GM12878 (cell line): ENCODE results near the gene PRR5L.

Experiments
- EED ChIP-seq: sonication (generic); IDR thresholded peaks from 2 replicates; pipeline ENCODE4 v1.6.1; 2016; ENCODE audit warnings: antibody characterized with exemption, low read depth
- EP300 ChIP-seq, 2 experiments: fragments of 150-350 bp in 1 of 2; IDR thresholded peaks; 2 replicates each; pipeline ENCODE4 v1.6.1; 2011 to 2012; ENCODE audit warnings: low read depth in 2 of 2, low read length in 2 of 2, borderline replicate concordance in 1 of 2, improper control_type of control experiment in 1 of 2, inconsistent platforms in 1 of 2; ENCODE audit not compliant: control insufficient read depth in 1 of 2
- RAD51 ChIP-seq: fragments of 450-650 bp; IDR thresholded peaks from 2 replicates; pipeline ENCODE4 v1.6.1; 2016; ENCODE audit warnings: moderate library complexity, mild to moderate bottlenecking, inconsistent platforms
- RFX5 ChIP-seq: IDR thresholded peaks from 2 replicates; pipeline ENCODE4 v1.6.1; 2011; ENCODE audit warnings: low read depth, low read length, improper control_type of control experiment
- USF1 ChIP-seq: IDR thresholded peaks from 2 replicates; pipeline ENCODE4 v1.6.1; 2011; ENCODE audit warnings: borderline replicate concordance, low read depth, mild to moderate bottlenecking, moderate library complexity, mixed read lengths, low read length; ENCODE audit not compliant: insufficient read depth; ENCODE audit errors: extremely low read length
- TF ChIP-seq, protein P1 (sequence below), 3 experiments: IDR thresholded peaks in 2 of 3; conservative IDR thresholded peaks in 1 of 3; 2 replicates each; pipeline ENCODE4 v1.5.1; 2011; ENCODE audit warnings: low read depth in 3 of 3, low read length in 3 of 3, mild to moderate bottlenecking in 3 of 3, control low read depth in 2 of 3, moderate library complexity in 2 of 3, inconsistent platforms in 1 of 3, mixed read lengths in 1 of 3; ENCODE audit not compliant: control insufficient read depth in 2 of 3, insufficient read depth in 1 of 3; ENCODE audit errors: extremely low read depth in 1 of 3

GRCh38 chr11:36273110-36273509, 23.0 kb upstream of the PRR5L start:
- TF ChIP-seq EP300 (IDR thresholded peaks at IDR 0.05; ENCODE audit: borderline replicate concordance in 1 of 2, control insufficient read depth in 1 of 2, low read depth in 2 of 2, low read length in 2 of 2) (no peak), USF1 (no peak), EED (no peak), RAD51 (no peak), RFX5 (no peak)
- TF ChIP-seq, protein P1, sequence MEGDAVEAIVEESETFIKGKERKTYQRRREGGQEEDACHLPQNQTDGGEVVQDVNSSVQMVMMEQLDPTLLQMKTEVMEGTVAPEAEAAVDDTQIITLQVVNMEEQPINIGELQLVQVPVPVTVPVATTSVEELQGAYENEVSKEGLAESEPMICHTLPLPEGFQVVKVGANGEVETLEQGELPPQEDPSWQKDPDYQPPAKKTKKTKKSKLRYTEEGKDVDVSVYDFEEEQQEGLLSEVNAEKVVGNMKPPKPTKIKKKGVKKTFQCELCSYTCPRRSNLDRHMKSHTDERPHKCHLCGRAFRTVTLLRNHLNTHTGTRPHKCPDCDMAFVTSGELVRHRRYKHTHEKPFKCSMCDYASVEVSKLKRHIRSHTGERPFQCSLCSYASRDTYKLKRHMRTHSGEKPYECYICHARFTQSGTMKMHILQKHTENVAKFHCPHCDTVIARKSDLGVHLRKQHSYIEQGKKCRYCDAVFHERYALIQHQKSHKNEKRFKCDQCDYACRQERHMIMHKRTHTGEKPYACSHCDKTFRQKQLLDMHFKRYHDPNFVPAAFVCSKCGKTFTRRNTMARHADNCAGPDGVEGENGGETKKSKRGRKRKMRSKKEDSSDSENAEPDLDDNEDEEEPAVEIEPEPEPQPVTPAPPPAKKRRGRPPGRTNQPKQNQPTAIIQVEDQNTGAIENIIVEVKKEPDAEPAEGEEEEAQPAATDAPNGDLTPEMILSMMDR (IDR thresholded peaks at IDR 0.05 in 2 of 3, conservative IDR thresholded peaks at IDR 0.05 in 1 of 3; ENCODE audit: control insufficient read depth in 2 of 3, extremely low read depth in 1 of 3, insufficient read depth in 1 of 3, low read depth in 3 of 3, low read length in 3 of 3): no peak
